Measurements from ENCODE around the gene STRC. TPM values are rescaled to one million over a fixed set of nuclear protein-coding genes. Genes with fewer than 3 reads are reported as not detected.
"Not testable (repeated sequence)": the region's sequence is repeated elsewhere in the genome, so short reads cannot be mapped to it uniquely, and the experiment has no call there.

STRC gene
- polyA plus RNA-seq, 1 donor from 2014 or later: 2.4 TPM

GRCh38 chr15:43625106-43625505, 6.5 kb upstream of the STRC start:
- Histone ChIP-seq H3F3A (ENCODE audit: insufficient read depth, low read length, poor library complexity, severe bottlenecking) (no peaks in the 10 kb centered on the region), H3K9me3 (ENCODE audit: low read length) (no peaks in the 10 kb centered on the region), H3K9me2 (ENCODE audit: insufficient read depth, low read length) (no peaks in the 10 kb centered on the region), H3K4me2 (ENCODE audit: low read length) (no peak overlapping the region), H3K27ac (ENCODE audit: low read length) (no peak overlapping the region), H3K79me2 (replicated peaks; ENCODE audit: insufficient read depth, low read length) (no peaks in the 10 kb centered on the region), H3K9ac (ENCODE audit: low read length) (no peak overlapping the region), H3K36me3 (ENCODE audit: insufficient read depth, low read length) (no peaks in the 10 kb centered on the region), H3K4me3 (ENCODE audit: low read length) (no peak overlapping the region), H4K20me1 (ENCODE audit: insufficient read depth) (no peaks in the 10 kb centered on the region), H2AFZ (ENCODE audit: low read depth, low read length) (no peak overlapping the region), H3K27me3 (ENCODE audit: insufficient read depth, low read depth, low read length) (no peaks in the 10 kb centered on the region)
- TF ChIP-seq TAF1 (IDR thresholded peaks at IDR 0.05; ENCODE audit: low read depth) (no peak), EP300 (conservative IDR thresholded peaks at IDR 0.05; ENCODE audit: poor library complexity, severe bottlenecking) (no peak), POLR2AphosphoS5 (IDR thresholded peaks at IDR 0.05) (no peak), SMC3 (conservative IDR thresholded peaks at IDR 0.05; ENCODE audit: poor library complexity) (no peak), EZH2 (IDR thresholded peaks at IDR 0.05; ENCODE audit: borderline replicate concordance, insufficient read depth, low read length, poor library complexity, severe bottlenecking) (no peak), RAD21 (conservative IDR thresholded peaks at IDR 0.05) (no peak), MXI1 (conservative IDR thresholded peaks at IDR 0.05; ENCODE audit: poor library complexity, severe bottlenecking) (no peak)
- TF ChIP-seq, protein P1, sequence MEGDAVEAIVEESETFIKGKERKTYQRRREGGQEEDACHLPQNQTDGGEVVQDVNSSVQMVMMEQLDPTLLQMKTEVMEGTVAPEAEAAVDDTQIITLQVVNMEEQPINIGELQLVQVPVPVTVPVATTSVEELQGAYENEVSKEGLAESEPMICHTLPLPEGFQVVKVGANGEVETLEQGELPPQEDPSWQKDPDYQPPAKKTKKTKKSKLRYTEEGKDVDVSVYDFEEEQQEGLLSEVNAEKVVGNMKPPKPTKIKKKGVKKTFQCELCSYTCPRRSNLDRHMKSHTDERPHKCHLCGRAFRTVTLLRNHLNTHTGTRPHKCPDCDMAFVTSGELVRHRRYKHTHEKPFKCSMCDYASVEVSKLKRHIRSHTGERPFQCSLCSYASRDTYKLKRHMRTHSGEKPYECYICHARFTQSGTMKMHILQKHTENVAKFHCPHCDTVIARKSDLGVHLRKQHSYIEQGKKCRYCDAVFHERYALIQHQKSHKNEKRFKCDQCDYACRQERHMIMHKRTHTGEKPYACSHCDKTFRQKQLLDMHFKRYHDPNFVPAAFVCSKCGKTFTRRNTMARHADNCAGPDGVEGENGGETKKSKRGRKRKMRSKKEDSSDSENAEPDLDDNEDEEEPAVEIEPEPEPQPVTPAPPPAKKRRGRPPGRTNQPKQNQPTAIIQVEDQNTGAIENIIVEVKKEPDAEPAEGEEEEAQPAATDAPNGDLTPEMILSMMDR (IDR thresholded peaks at IDR 0.05; ENCODE audit: poor library complexity, severe bottlenecking): no peak
- TF ChIP-seq, protein P2, sequence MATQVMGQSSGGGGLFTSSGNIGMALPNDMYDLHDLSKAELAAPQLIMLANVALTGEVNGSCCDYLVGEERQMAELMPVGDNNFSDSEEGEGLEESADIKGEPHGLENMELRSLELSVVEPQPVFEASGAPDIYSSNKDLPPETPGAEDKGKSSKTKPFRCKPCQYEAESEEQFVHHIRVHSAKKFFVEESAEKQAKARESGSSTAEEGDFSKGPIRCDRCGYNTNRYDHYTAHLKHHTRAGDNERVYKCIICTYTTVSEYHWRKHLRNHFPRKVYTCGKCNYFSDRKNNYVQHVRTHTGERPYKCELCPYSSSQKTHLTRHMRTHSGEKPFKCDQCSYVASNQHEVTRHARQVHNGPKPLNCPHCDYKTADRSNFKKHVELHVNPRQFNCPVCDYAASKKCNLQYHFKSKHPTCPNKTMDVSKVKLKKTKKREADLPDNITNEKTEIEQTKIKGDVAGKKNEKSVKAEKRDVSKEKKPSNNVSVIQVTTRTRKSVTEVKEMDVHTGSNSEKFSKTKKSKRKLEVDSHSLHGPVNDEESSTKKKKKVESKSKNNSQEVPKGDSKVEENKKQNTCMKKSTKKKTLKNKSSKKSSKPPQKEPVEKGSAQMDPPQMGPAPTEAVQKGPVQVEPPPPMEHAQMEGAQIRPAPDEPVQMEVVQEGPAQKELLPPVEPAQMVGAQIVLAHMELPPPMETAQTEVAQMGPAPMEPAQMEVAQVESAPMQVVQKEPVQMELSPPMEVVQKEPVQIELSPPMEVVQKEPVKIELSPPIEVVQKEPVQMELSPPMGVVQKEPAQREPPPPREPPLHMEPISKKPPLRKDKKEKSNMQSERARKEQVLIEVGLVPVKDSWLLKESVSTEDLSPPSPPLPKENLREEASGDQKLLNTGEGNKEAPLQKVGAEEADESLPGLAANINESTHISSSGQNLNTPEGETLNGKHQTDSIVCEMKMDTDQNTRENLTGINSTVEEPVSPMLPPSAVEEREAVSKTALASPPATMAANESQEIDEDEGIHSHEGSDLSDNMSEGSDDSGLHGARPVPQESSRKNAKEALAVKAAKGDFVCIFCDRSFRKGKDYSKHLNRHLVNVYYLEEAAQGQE (IDR thresholded peaks at IDR 0.05; ENCODE audit: borderline replicate concordance): no peak

GRCh38 chr15:43622068-43622799, 3.6 kb upstream of the STRC start:
- H3K4me3 ChIP-seq (ENCODE audit: low read length); H3K9ac ChIP-seq (ENCODE audit: low read length); H3K27me3 ChIP-seq (ENCODE audit: insufficient read depth, low read depth, low read length): not testable (repeated sequence)

DNA sequence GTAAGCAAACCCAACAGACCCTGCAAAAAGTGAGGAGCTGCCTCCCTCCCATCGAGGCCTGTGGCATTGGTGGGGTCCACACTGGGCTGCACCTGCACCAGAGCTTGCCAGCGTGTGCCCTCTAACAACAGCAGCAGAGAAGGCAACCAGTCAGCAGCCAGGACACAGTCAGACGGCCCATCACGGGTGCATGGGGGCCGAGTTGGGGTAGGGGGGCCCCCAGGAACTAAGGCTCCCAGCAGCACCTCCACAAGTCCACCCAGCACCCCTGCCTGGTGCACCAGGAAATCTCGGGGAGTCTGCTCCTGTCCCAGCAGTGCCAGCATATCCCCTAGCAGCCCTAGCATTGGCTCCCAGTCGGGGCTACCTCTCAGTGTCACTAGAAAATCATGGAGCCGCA, 850 bp downstream of the STRC start:
- not testable (repeated sequence) for H3K9me2 ChIP-seq (ENCODE audit: insufficient read depth, low read length); H3K27ac ChIP-seq (ENCODE audit: low read length)

More at GRCh38 chr15:43622068-43622799, 3.6 kb upstream of the STRC start:
- H3F3A ChIP-seq (ENCODE audit: insufficient read depth, low read length, poor library complexity, severe bottlenecking); H3K36me3 ChIP-seq (ENCODE audit: insufficient read depth, low read length); H3K79me2 ChIP-seq (replicated peaks; ENCODE audit: insufficient read depth, low read length); H3K9me2 ChIP-seq (ENCODE audit: insufficient read depth, low read length); H3K9me3 ChIP-seq (ENCODE audit: low read length); H3K4me2 ChIP-seq (ENCODE audit: low read length); H2AFZ ChIP-seq (ENCODE audit: low read depth, low read length); H4K20me1 ChIP-seq (ENCODE audit: insufficient read depth); H3K27ac ChIP-seq (ENCODE audit: low read length): not testable (repeated sequence)

GRCh38 chr15:43602233-43602632, 16.4 kb downstream of the STRC start:
- not testable (repeated sequence) for H2AFZ ChIP-seq (ENCODE audit: low read depth, low read length); H3K4me2 ChIP-seq (ENCODE audit: low read length); H3K9me3 ChIP-seq (ENCODE audit: low read length); H3K9me2 ChIP-seq (ENCODE audit: insufficient read depth, low read length); H4K20me1 ChIP-seq (ENCODE audit: insufficient read depth); H3K27ac ChIP-seq (ENCODE audit: low read length); H3F3A ChIP-seq (ENCODE audit: insufficient read depth, low read length, poor library complexity, severe bottlenecking); H3K79me2 ChIP-seq (replicated peaks; ENCODE audit: insufficient read depth, low read length); H3K4me3 ChIP-seq (ENCODE audit: low read length); H3K9ac ChIP-seq (ENCODE audit: low read length); H3K36me3 ChIP-seq (ENCODE audit: insufficient read depth, low read length); H3K27me3 ChIP-seq (ENCODE audit: insufficient read depth, low read depth, low read length)

More for the DNA sequence above, 850 bp downstream of the STRC start:
- not testable (repeated sequence) for H3K9me3 ChIP-seq (ENCODE audit: low read length); H4K20me1 ChIP-seq (ENCODE audit: insufficient read depth); H2AFZ ChIP-seq (ENCODE audit: low read depth, low read length); H3K4me3 ChIP-seq (ENCODE audit: low read length); H3K9ac ChIP-seq (ENCODE audit: low read length); H3F3A ChIP-seq (ENCODE audit: insufficient read depth, low read length, poor library complexity, severe bottlenecking); H3K27me3 ChIP-seq (ENCODE audit: insufficient read depth, low read depth, low read length); H3K36me3 ChIP-seq (ENCODE audit: insufficient read depth, low read length); H3K79me2 ChIP-seq (replicated peaks; ENCODE audit: insufficient read depth, low read length); H3K4me2 ChIP-seq (ENCODE audit: low read length)

DNA sequence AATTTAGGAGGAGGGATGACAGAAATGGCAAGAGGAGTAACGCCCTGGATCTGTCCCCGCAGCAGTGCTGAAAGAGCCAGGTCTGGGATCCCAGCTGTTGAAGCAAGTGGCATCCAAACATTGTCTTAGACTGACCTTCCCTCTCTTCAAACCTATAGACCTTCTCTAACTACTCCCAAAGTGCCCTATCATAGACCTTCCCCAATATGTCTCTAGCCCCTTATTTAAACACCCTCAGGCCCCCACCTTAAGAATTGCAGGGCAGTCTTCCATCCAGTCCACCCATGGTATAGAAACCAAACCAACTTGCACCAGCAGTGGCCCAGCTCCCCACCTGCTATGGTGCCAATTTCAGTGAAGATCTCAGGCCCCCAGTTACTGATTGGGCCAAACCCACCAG, 18.4 kb downstream of the STRC start:
- H3K27ac ChIP-seq (ENCODE audit: low read length); H4K20me1 ChIP-seq (ENCODE audit: insufficient read depth); H2AFZ ChIP-seq (ENCODE audit: low read depth, low read length); H3K9me2 ChIP-seq (ENCODE audit: insufficient read depth, low read length); H3K9me3 ChIP-seq (ENCODE audit: low read length); H3K9ac ChIP-seq (ENCODE audit: low read length); H3K4me3 ChIP-seq (ENCODE audit: low read length); H3K79me2 ChIP-seq (replicated peaks; ENCODE audit: insufficient read depth, low read length); H3K4me2 ChIP-seq (ENCODE audit: low read length); H3K27me3 ChIP-seq (ENCODE audit: insufficient read depth, low read depth, low read length); H3K36me3 ChIP-seq (ENCODE audit: insufficient read depth, low read length); H3F3A ChIP-seq (ENCODE audit: insufficient read depth, low read length, poor library complexity, severe bottlenecking): not testable (repeated sequence)

Data from neural cell (in vitro differentiated cells).